Measurements from ENCODE around the gene MAST4.

MAST4 gene

DNA sequence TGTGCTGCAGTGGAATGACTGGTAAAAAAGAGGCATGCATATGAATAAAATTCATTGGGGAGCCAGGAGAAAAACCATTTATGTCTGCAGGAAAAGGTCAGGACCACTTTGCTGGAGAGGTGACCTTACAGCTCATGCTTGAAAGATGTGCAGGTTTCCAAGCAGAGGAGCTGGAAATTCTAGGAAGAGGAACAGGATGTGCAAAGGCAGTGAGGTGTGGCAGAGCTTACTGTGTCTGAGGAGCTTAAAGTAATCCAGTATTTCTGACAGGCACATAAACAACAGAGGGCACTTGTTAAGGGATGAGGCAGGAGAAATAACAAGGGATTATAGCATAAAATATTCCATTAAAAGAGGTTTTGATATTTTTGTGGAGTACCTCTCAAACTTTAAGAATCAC lies 397.3 kb downstream of the MAST4 start:
- no peak for DNase-seq (ENCODE audit: low spot score)

DNA sequence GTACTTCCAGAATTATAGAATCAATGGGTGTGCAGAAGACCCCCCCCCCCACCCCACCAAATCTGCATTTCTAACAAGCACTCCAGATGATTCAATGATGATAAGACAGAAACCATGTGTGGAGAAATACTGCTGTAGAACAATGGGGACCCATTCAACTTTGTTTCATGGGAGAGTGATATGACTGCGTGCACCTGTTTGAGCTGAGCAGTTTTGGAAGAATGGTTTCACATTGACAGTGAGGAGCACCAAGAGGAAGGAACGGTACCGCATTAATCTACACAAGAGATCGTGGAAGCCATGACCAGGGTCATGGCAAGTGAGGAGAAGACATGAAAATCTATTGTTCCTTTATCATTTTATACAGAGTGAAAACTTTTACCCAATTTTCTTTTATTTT lies 397.7 kb downstream of the MAST4 start:
- DNase-seq (ENCODE audit: low spot score) = no peak

DNA sequence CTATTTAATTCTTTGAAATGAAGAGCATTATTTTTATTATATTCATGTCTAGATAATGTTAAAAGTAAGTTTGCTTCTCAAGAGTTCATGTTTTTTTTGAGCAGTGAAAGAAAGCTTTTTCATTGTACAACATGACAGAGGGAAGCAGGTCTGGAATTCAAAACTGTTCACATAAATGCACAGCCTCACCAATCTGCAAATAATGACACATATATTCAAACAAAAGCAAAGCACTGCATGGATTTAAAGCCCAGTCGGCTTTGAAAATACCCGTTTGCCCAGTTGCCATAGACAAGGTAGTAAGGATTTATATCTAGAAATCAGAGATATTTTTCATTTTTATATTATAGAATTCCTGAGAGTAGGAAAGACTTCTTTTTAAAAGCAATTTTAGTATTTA lies 398.6 kb downstream of the MAST4 start:
- no peak for DNase-seq (ENCODE audit: low spot score)

DNA sequence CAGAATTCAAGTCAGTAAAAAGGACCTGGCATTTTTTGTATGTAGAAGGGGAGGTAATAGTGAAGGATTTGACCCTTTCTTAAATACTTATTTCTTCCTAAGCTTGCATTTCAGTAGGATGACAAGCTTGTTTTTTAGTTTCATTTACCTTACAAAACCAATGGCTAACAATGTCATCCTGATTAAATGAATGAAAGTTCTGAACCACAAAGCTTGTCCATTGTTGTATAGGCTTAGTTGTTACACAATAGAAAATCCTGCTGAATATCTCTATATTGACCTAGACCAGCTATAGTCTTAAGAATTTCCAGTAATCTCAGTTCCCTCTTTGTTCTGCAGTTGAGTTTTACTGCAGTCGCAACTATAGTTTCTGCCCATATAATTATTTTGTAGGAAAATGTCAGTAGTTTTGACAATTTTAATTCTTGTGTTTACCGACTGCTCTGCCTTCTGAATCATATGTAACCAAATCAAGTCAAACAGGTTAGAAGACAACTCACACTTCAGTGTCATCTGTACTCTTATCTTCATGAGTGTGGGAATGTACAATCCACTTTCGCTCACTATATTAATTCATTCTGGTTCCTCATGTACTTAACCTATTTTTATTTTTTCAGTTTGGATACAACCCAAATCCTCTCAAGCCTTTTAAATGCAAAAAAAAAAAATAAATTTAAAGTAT lies 404.7 kb downstream of the MAST4 start:
- no peak for DNase-seq (ENCODE audit: low spot score)

DNA sequence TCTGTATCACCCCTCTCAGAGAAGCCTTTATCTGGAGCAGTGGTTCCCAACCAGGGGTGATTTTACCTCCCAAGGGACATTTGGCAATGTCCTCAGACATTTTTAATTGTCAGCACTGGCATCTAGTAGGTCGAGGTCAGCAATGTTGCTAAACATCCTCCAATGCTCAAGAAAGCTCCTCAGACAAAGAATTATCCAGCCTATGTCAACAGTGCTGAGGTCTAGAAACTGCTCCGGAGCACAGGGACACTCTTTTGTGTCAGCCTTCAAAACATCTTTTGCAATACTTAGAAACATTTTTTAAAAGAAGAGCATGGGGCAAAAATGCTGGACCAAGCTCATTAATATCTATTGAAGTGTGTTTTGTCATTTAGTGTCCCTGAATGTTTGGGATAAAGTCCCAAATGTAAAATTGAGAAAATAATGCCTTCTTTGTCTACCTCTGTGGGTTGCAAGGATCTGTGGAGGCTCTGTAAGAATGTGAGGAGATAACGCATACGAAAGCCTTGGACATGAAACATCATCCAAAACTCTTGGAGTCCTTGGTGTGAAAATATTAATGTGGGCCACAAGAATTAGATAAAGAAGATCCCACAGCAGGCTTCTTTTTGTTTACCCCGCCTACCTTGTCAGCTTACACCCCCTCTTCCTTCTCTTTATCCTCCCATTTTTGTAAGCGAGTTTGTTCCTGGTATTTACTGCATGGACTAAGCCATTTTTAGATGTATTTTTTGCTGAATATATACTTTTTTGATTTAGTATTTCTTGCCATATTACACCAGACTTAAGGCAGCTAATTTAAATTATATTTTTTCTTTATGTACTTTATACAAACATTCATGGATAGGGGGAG lies 406.9 kb downstream of the MAST4 start:
- DNase-seq (ENCODE audit: low spot score) = no peak

DNA sequence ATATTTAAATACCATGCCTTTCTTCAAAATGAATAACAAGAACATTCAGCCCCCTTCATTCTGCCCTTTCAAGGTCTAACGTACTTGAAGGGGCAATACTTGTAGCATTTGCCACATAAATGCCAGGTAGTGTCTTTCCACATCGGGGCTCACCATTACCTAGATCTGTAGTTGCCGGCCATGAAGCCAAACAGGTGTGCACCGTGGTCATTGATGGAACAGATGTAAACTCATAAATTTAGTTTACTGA lies 407.4 kb downstream of the MAST4 start:
- no peak for DNase-seq (ENCODE audit: low spot score)

DNA sequence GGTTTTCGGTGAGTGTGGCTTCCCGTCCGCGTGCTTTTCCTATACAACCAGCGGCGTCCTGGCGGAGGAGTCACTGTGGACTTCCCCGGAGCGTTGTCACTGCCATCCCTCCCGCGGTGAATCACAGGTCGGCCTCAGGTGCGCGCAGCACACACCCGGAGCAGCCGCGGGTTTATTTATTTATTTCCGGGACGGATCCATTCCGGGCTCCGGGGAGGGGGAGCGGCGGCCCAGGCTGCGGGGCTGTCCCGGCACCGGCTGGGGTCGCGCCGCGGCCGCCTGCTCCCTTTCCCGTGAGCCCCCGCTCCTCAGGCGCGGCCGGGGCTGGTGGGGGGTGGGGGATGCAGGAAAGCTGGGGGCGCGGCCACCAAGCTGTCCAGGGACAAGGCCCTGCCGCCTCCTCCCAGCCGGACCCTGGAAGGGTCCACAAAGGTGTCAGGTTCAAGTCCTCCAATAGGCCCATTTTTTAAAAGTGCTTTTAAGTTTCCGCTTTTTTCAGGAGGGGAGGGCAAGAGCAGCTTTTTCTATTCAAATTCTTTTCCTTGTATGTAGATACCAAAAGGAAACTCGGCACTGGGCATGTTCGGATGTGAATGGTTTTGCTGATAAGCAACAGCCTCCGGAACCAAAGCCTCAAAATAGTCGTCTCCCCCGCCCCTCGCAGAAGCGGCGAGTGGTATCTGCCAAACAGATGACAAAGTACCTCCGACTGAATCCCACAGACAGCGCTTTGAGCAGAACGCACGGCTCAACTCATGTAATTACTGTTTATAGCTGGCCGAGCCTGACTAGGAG lies 407.9 kb downstream of the MAST4 start:
- peak; percentile 93 for DNase-seq (ENCODE audit: low spot score)

DNA sequence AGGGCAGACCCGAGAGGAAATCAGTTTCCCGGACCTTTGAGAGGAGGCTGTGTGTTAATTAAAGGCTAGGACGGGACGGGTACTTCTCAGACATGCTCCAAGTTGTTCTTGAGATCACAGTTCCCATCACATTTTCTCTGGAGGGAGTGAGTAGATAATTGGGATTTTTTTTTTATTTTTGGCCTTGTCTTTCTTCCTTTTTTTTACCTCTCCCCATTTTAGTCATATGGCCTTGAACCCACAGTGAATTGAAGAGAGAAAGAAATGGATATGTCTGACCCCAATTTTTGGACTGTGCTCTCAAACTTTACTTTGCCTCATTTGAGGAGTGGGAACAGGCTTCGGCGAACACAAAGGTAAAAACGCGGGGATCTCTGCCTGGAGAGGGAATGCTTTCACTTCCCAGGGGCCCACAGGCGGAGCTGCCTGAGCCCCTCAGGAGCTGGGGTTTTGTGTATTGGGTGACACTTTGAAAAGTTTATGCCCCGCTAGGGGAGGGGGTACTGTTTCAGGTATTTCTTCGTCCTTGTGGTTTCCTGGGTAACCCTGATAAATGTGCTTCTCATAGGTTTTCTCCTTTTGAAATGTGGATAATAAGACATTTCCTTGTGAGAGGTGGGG lies 408.6 kb downstream of the MAST4 start:
- DNase-seq (ENCODE audit: low spot score) = no peak

DNA sequence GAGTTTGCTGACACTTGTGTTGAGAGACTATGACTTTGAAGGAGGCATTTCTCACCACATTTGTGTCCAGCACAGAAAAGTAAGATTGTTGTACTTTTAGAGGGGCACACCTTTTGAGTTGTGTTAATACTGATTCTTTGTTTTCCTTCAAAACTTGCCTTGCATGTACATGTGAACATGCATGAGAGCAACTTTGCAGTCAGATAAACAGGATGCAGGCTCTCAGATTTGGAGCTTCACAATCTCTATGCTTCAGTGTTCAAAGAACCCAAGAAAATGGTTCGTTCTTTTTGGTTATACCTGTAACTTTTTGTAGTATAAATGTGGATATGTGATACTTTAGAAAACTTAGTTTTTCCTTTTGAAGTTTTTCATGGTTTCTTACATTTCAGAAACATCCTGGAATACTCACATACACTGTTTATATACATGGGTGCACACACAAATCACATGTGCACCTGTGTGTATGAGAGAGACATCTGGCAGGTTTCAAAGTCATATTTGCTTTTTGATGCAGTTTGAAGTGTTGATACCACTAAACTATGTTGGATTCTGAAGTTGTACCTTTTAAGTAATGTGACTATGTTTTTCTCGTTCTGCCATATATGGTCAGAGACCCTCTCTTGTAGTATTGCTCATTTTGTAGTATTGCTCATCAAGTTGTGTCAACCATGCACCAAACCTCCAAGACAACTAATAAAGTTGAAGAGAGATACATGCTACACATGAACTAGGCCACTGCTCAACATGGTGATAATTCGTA lies 409.7 kb downstream of the MAST4 start:
- DNase-seq (ENCODE audit: low spot score) = peak; percentile 12

DNA sequence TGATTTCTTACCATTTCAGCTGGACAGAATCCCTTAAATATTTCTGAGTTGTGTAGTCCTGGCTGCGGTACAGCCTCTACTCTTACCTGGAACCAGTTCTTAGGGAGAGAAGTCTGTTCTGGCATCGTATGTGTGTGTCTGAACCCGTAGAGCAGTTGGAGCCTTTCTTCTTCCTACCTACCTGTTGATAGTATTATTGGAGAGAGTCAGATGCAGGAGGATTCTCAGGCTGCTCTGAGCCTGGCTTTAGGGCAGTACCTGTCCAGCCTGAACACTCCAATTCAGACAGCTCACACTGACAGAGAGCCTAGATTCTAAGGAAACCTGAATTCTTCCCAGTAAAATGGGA lies 410.3 kb downstream of the MAST4 start:
- no peak for DNase-seq (ENCODE audit: low spot score)

DNA sequence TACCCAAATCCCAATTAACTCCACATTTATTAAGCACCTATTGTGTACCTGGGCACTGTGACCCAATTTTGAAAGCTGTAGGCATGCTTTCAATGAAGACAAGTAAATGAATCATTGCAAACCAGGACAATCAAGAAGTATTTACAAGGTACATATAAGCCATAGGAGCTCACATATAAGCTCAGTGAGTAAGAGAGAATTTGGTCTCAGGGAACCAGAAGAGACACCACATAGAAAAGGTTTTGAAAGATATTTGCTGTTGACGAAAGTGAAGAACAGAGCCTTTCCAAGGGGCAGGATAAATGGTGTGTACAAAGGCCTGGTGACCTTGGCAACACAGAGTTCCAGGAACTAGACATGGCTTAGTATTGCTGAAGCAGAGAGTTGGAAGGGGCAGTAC lies 412.8 kb downstream of the MAST4 start:
- DNase-seq (ENCODE audit: low spot score) = no peak

DNA sequence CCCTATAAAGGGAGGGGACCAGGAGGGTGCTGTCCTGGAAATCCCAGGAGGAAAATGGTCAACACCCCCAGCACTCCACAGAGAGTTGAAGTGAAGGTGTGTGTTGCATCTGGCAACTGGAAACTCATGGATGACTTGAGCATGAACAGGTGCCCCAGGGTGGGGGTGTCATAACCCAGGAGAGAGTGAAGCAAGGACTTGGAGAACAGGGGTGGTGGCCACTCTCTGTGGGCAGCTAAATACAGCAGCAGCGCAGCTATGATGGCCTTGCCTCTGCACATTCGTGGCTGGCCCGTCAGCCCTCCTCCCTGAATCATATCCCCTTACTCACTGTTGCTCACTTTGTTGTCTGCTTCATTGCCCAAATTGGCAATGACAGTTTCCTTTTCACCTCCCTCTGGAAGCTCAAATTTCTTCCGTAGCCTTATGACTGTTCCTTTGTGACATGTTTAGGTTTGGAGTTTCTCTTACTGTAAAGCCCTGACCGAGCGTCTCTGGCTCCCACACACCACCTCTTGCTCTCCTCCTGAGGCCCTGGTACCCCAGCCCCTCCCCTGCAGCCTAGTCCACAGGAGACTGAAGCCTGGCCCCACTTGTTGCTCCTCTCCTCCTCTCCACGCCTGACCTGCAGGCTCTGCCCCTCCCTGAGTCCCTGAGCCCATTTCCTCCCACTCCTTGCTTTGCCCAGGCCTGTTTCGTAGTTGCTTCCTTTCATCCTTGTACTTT lies 414.7 kb downstream of the MAST4 start:
- DNase-seq (ENCODE audit: low spot score) = no peak

DNA sequence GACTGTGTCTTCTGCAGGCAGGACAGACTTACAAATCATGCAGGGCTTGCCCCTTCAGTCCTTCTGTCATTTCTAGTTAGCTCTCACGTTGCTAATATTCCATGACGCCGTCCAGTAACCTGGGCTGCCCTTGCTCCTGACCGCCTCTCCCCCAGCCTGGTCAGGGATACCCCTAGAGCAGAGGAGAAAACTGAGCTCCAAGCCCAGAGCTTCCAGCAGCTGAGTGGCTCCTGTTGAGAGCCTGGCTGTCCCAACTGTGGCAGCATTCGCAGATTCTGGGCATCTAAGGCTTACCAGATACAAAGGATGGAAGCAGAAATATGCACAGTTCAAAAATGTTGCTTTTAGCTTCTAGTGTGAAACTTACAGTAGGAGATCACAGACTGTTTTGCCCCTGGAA lies 415.2 kb downstream of the MAST4 start:
- no peak for DNase-seq (ENCODE audit: low spot score)

DNA sequence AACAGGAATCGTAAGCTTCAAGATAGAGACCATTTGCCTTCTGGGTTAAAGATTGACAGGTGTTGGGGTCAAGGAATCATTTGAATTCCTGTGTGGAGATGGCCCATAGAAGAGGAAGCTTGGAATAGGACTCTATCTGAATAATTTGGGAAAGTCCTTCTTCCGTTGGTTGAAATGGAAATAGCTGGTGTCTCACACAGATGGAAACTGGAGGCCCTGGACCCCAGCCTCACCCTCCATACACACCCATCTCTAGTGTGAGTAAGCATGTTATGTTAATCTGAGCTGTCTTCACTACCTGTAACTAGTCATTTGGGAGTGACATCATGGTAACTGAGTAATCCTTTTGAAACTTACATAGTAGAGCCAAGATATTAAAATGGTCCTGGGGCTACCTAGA lies 416.0 kb downstream of the MAST4 start:
- no peak for DNase-seq (ENCODE audit: low spot score)

DNA sequence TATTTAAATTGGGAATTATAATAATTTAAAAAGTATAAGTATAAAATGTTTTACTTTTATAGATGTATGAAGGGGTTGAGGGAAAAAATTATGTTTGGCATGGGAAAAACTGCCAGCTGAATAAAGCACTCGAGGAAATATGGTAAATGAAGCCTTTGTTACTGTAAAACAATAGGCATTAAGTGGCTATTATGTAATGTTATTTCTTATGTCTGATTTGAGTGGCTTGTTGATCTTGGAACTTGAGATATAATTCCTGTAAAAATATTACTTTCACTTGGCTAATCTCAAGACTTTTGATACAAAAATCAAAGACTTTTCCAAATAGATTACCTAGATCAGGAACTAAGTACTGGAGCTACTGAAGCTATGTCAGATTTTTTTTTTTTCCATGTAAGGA lies 417.5 kb downstream of the MAST4 start:
- no peak for DNase-seq (ENCODE audit: low spot score)

DNA sequence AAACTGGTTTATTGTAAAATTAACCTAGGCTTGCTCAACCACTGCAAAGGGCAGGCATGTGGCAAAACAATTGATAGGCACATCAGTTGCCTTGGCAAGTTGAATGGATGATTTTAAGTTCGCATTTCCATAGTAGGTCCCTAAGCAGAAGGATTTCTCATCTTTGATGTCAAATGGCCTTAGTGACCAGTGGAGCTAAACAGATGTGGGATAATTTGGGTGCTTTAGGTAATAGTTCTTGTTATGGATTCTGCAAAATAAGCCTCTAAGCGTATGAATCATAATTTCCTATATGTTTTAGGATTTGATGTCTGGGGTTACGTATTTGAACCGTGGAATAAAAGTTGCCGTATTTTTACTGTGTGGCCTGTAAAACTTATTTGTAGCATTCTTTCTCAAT lies 418.0 kb downstream of the MAST4 start:
- DNase-seq (ENCODE audit: low spot score) = no peak

DNA sequence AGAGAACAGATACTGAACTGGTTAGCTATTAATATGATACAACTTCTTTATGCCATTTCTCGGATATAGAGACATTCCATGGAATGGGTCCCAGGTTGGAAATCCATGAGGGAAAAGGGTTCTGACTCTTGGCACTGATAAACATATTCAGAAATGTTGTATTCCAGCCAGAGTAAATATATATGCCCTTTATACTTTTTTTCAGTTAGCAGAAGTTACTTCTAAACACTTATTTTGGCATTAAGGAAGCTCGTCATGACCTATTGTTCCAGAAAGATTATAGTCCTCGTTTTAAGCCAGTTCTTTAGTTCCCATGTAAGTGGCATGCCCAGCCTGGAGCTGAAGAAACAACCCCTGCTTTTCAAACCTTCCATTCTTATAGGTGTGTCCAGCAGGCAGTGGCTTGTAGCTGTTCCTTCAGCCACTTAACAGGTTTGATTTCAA lies 418.8 kb downstream of the MAST4 start:
- DNase-seq (ENCODE audit: low spot score) = no peak

DNA sequence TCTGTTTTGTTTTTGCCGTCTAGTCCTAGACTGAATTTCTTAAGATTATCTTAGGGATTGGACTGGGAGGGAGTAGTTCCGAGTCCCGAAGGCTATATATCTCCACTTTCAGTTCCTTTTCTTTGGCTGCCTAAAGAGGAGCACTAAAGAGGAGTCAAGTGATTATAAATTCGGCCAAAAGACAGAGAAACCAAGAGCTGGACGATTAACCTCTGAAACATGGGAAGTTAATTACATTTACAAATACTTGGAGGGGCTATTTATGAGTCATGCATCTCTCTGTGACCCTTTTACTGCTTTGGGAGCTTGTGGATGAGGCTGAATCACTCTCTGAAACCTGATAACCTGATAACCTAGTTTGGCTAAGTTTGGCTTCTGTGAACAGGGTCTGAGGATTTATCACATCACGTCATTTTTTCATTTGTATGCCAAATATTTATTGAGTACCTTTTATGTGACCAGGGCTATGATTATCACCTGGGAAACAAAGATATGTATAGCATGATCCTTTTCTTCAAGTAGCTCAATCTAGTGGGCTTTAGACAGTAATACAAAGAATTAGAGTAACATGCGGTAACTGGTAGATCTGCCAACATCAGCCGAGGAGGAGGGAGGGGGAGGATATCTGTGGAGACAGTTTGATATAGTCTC lies 419.5 kb downstream of the MAST4 start:
- DNase-seq (ENCODE audit: low spot score) = no peak

DNA sequence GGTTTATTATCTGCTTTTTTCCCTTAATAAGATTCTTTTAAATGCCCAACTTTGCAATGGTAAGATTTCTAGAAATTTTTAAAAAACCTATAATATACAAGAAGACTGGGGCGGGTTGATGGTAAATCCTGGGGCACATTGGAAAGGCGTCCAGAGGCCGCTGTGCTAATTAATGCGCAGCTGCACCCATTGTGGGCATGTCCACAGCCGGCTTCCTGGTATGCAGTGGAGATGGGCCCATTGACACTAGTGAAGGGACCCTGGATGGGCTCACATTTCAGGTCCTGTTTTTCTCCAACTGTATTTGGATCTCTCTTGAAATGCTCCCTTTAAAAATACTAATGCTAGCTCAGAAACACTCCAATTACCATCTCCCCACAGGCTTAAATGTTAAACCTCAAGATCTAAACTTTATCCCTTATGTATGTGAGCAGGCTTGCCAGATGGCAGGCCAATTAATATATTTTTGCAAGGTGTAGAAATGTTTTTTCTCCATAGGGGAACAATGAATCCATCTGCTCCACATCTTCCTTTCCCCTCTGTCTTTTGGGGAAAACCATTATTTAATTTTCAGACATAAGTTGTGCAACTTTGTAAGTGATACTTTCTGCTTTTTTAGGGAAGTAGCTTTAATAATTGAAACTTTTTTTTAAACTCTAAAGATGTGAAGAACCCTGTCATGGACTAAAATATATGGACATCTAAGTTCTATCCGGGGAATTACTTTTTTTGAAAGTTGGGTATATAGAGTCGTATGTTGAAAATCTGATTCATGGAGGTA lies 423.1 kb downstream of the MAST4 start:
- DNase-seq (ENCODE audit: low spot score) = no peak

DNA sequence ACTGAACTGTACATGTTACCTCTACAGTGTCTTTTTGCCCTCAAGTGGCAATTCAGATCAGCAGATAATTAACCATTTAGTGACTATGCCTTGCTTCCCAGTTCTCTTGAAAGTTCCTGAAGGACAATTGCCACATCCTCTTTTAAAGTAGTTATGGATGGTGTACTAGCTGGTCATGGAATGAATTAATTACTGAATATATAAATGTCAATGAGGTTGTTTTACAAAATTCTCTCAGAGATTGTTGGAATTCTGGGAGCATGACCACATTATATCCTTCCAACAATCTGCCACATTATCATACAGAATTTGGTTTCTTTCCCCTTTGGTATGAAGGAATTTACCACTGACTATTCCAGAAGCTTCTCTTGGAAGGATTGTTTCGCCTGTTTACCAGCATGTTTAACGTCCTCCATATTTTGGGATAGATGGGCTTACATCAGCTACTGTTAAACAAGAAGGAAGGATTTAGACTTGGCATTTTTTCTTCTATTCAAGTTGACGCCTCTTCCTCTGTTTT lies 424.0 kb downstream of the MAST4 start:
- no peak for DNase-seq (ENCODE audit: low spot score)
